Measurements from ENCODE around the gene MYOCD.

Gene MYOCD

GRCh38 chr17:12640364-12640763 is 25.3 kb upstream of the MYOCD start:
- no peak for DNase-seq (ENCODE audit: low read depth in 3 of 3, low spot score in 1 of 3)

- DNase-seq (ENCODE audit: low read depth in 3 of 3, low spot score in 1 of 3) = no peak
Measured at GRCh38 chr17:12641084-12641483, 24.6 kb upstream of the MYOCD start.

GRCh38 chr17:12642034-12642433 is 23.7 kb upstream of the MYOCD start:
- DNase-seq (ENCODE audit: low read depth in 3 of 3, low spot score in 1 of 3) = no peak

GRCh38 chr17:12643822-12644221 is 21.9 kb upstream of the MYOCD start:
- DNase-seq (ENCODE audit: low read depth in 3 of 3, low spot score in 1 of 3) = no peak

GRCh38 chr17:12644623-12645022 is 21.1 kb upstream of the MYOCD start:
- no peak for DNase-seq (ENCODE audit: low read depth in 3 of 3, low spot score in 1 of 3)

GRCh38 chr17:12646761-12647422 is 18.8 kb upstream of the MYOCD start:
- no peak for DNase-seq (ENCODE audit: low read depth in 3 of 3, low spot score in 1 of 3)

- no peak for DNase-seq (ENCODE audit: low read depth in 3 of 3, low spot score in 1 of 3)
Measured at GRCh38 chr17:12648498-12648897, 17.2 kb upstream of the MYOCD start.

- no peak for DNase-seq (ENCODE audit: low read depth in 3 of 3, low spot score in 1 of 3)
Measured at GRCh38 chr17:12655936-12656335, 9.8 kb upstream of the MYOCD start.

GRCh38 chr17:12656354-12656753 is 9.3 kb upstream of the MYOCD start:
- no peak for DNase-seq (ENCODE audit: low read depth in 3 of 3, low spot score in 1 of 3)

- DNase-seq (ENCODE audit: low read depth in 3 of 3, low spot score in 1 of 3) = no peak
Measured at GRCh38 chr17:12659500-12659899, 6.2 kb upstream of the MYOCD start.

- no peak for DNase-seq (ENCODE audit: low read depth in 3 of 3, low spot score in 1 of 3)
Measured at GRCh38 chr17:12664252-12664651, 1.4 kb upstream of the MYOCD start.

GRCh38 chr17:12664894-12665262 is 812 bp upstream of the MYOCD start:
- DNase-seq (ENCODE audit: low read depth in 3 of 3, low spot score in 1 of 3) = no peak

- no peak for DNase-seq (ENCODE audit: low read depth in 3 of 3, low spot score in 1 of 3)
Measured at GRCh38 chr17:12666718-12667117, 1.0 kb downstream of the MYOCD start.

GRCh38 chr17:12667299-12667958 is 1.7 kb downstream of the MYOCD start:
- DNase-seq (ENCODE audit: low read depth in 3 of 3, low spot score in 1 of 3) = no peak

- DNase-seq (ENCODE audit: low read depth in 3 of 3, low spot score in 1 of 3) = no peak
Measured at GRCh38 chr17:12671906-12672305, 6.2 kb downstream of the MYOCD start.

GRCh38 chr17:12672947-12673346 is 7.3 kb downstream of the MYOCD start:
- no peak for DNase-seq (ENCODE audit: low read depth in 3 of 3, low spot score in 1 of 3)

- DNase-seq (ENCODE audit: low read depth in 3 of 3, low spot score in 1 of 3) = no peak
Measured at GRCh38 chr17:12673788-12674187, 8.1 kb downstream of the MYOCD start.

GRCh38 chr17:12680407-12680897 is 14.8 kb downstream of the MYOCD start:
- no peak for DNase-seq (ENCODE audit: low read depth in 3 of 3, low spot score in 1 of 3)

GRCh38 chr17:12680993-12681392 is 15.3 kb downstream of the MYOCD start:
- DNase-seq (ENCODE audit: low read depth in 3 of 3, low spot score in 1 of 3) = no peak

GRCh38 chr17:12683299-12683698 is 17.6 kb downstream of the MYOCD start:
- no peak for DNase-seq (ENCODE audit: low read depth in 3 of 3, low spot score in 1 of 3)

GRCh38 chr17:12686486-12686885 is 20.8 kb downstream of the MYOCD start:
- no peak for DNase-seq (ENCODE audit: low read depth in 3 of 3, low spot score in 1 of 3)

GRCh38 chr17:12688382-12688781 is 22.7 kb downstream of the MYOCD start:
- DNase-seq (ENCODE audit: low read depth in 3 of 3, low spot score in 1 of 3) = no peak

- no peak for DNase-seq (ENCODE audit: low read depth in 3 of 3, low spot score in 1 of 3)
Measured at GRCh38 chr17:12691173-12691572, 25.5 kb downstream of the MYOCD start.

Measured in stimulated activated CD4-positive, alpha-beta T cell treated with anti-CD3 and anti-CD28 coated beads, TNF-alpha, amount 100 ng/mL, for 1 hour (primary cell).